G401.6 (cell line): ENCODE results near the gene VSX1.

Experiments
- FAIRE-seq: peaks from 2 replicates; lab custom pipeline; 2012; peaks lifted over from hg19 to GRCh38; lab: Jason Lieb, UNC

VSX1 gene

DNA sequence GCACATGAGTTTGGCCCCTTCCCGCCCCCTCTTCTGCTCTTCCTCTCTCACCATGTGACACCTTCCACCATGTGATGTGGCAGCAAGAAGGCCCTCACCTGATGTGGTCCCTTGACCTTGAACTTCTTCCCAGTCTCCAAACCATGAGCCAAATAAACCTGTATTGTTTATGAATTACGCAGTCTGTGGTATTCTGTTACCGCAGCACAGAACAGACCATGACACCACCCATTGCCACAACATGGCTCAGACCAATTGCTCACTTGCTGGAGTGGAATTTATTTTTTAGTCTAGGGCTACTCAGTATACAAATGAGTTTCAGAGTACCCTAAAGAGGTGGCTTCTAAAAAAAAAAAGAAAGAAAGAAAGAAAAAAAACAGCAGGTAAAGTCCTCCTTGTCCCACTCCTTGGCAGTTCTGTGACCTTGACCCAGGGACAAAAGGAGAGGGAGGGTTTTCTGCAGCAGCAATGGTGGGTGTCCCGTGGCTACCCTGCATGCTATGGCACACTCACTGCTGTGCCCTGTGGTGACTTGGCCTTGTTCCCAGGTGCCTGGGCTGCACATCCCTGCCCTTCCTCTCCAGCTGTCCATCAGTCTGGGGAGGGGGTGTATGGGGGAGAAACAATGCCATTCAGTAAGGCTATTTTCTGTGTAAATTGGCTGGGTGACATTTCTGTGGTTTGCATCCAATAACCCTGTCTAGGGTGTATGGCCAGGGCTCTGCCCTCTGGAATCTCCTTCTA, 5.4 kb upstream of the VSX1 start:
- FAIRE-seq: no peak

DNA sequence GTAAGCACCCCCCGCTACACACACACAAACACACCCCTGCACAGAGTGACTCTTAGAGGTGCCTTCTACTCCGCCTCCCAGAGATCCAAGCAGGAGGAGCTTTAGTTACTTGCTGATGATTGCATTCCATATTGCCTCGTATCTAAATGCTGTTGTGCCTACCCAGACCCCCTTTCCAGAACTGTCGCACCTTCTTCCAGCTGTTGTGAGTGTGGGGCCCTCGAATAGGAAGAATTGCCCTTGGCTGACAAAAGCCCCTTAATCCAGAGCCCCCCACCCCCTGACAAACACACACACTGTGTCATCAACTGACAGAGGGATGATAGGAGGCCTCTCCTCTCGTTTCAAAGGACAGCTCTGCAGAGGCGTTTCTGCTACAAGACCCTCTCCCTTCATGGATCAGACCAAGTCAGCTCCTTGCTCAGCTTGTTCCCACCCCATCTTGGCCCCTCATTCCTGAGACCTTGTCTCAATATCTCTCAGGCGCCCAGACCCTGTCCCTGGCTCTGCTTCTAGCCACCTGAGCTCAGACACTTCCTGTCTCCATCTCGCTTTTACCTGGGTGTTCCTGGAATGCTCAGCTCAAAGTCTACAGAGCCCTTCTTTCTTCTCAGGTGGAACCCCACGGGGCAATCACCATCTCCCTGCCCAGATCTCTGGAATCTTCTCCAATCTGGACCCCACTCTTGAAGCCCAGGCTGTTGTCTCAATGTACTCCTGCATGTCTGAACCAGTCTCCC, 4.0 kb upstream of the VSX1 start:
- no peak for FAIRE-seq

DNA sequence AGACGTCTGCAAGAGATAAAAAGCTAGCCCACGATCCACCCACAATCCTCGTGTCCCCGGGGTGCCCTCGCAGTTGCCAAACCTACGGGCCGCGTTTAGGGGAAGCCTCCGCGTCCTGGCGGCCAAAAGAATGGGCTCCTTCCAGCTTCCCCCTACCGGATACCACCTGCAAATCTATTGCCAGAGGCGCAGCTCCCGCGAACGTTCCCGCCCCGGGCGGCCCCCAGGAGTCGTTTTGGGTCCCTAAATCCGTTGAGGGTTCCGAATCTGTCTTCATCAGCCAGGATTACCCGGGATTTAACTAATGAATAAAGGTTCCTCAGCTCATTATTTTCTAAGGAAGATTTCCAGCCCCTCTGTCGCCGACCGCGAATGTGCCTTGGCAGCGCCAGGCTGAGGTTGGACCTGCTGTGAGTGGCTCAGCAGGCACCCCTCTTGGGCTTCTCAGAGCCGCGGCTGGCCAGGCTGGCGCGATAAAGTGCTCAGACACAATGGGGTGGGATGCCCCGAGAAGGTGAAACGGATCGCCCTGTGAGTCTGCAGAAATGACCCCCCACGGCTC, 2.8 kb upstream of the VSX1 start:
- FAIRE-seq: no peak

DNA sequence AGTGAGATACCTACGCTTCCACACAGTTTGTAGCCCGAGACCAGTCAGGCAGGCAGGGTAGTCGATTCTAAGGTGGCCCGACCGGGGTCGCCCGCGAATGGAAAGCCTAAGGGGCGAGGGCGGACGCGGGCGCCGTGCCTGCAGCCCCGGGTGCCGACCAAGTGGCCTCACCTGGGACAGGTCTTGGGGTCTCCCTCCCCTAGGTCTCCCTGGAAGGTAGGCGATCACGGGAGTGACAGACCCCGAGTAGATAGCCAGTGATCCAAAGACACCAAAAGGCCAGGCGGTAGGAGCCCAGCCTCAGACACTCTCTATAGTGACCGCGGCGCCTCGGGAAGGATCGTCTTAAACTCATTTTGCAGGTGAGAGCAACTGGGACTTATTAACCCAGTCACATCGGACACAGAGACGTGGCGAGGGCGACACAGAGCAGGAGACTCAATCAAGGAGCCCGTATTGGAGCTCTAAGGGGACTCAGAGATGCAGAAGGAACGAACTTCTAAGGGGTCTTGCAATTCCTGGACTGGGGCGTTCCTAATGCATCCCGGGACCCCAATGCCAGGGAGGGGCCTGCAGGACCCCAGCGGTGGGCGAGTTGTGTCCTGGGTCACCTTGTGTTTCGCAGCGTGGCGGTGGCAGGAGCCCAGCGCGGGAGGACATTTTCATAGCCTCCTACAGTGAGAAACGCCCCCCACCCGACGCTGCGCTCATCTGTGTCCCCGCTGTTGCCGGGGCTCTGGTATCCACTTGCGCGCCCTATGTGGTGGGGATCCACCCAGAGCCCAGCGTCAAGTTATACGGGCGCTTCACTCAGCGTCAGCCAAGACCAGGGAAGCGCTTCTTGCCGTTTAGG, 2.1 kb upstream of the VSX1 start:
- no peak for FAIRE-seq

DNA sequence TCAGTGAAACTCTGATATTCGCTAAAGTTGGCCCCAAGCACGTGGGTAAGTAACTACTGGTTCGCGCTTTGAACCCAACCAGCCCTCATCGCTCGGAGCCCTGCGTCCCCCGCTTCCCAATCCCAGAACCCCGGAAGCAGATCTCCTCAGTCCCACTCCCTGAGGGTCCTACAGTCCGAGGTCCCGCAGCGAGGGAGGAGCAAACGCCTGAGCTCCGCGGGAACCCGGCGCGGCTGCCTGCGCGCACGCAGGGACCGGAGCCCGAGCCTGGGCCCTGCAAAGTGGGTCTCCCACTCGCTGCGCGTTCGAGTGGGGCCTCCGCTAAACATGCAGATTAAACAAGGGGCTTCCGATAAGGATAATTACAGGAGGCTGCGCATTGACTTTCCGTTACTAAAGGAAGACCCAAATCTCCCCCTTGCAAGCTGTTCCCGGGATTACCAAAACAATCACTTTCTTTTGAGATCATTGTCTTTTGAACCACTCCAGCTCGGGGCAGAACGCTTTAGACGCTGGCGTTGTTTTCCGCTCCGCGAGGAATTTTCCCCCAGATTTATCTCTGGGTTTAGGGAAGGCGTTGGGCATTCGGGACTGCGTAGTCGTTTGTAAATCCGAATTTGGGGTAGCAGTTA, 1.3 kb upstream of the VSX1 start:
- FAIRE-seq: no peak

DNA sequence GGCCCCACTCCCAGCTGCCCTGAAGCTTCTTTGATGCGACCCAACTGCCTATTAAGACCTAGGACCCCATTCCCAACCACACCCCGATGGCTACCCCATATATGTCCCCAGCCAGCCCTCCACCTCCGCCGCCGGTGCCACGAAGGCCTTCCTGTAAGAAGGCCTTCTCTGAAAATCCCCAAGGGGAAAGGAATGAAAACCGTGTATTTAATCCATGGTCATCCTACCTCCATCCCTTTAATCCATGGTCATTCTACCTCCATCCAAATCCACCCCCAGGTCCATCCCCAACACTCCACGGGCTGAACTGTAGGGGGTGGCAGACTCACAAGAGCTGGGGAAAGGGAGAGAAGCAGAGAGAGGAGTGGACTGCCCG, 545 bp upstream of the VSX1 start:
- FAIRE-seq: no peak

DNA sequence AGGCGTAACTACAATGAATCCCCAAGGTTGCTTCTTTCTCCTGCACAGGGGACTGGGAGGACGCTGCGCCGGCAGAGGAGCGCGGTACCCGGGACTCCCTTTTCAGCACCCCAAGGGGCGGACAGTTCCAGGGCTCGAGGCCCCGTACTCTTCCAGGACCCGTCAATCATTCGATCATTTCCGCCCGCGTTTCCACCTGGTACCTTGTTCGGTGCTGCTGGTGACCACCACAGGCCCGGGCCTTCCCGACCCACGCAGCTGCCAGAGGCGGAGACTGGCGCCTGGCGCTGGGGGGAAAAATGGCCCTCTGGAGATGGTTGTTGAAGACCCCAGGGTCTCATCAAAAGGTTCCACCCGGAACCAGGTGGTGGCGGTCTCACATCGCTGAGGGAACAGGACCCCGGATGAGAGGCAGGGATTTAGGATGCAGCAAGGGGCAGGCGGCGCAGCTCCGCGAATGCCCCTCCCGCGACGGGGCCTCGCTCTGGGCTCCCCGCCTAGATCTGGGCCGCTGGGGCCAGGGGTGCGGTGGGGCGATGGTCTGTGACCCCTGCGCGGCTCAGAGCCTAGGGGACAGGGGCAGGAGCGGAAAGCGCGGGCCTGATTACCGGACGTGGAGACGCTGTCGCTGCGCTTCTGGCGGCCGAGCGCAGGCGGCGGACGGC, 744 bp downstream of the VSX1 start:
- no peak for FAIRE-seq

DNA sequence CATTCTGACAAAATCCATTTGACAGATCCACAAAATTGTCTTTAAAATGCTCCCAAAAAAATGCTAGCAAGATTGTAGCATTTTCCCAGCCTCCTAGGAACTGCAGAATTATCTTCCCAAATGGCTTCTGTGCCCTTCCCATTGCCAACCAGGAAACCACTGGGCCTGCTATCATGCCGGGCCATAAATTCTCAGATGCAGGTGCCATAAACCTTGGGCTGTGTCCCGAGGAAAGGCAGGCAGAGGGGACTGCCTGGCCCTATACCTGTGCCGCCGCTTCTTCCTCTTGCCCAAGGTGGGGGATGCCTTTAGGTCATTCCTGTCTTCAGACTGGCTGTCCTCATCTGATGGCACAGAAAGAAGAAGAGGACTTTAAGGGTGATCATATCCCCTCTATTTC, 2.8 kb downstream of the VSX1 start:
- FAIRE-seq: no peak

DNA sequence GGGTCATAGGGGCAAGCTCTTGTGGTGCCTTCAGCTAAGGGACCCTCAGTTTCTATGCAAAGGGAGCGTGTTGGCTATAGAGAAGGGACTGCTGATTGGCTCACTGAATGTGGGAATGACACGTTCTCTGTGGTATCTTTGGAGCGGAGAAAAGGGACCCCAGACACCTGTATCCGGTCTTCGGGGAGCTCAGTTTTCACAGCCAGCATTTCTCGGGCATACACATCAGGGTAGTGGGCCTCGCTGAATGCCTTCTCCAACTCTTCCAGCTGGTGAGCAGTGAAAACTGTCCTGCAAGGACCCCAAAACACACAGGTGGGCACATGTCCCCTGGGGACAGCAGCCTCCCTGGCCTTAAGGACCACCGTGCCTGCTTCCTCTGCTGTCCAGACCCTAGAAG, 3.3 kb downstream of the VSX1 start:
- FAIRE-seq: no peak

DNA sequence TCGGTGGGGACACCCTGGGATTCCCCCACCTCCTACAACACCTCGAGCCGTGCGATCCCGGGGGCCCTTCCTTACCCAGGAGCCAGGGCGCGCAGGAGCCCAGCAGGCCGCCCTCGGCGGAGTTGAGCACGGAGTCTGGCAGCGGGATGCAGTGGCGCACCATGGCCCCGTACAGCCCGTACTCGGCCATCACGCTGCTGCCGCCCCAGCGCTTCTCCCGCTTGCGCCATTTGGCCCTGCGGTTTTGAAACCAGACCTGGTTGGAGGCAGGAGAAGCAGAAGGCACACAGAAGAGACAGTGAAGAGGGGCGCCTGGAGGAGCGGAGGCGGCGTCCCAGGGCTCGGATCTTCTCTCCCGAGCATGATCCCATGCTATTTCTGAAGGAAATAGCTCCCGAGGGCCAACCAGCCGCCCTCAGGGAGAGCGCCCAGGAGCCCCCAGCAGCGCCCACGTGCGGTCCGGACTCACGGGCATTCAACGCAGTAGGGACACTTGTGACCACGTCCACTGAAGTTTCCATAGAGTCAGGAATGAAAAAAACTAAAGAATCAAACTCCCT, 4.3 kb downstream of the VSX1 start:
- no peak for FAIRE-seq

DNA sequence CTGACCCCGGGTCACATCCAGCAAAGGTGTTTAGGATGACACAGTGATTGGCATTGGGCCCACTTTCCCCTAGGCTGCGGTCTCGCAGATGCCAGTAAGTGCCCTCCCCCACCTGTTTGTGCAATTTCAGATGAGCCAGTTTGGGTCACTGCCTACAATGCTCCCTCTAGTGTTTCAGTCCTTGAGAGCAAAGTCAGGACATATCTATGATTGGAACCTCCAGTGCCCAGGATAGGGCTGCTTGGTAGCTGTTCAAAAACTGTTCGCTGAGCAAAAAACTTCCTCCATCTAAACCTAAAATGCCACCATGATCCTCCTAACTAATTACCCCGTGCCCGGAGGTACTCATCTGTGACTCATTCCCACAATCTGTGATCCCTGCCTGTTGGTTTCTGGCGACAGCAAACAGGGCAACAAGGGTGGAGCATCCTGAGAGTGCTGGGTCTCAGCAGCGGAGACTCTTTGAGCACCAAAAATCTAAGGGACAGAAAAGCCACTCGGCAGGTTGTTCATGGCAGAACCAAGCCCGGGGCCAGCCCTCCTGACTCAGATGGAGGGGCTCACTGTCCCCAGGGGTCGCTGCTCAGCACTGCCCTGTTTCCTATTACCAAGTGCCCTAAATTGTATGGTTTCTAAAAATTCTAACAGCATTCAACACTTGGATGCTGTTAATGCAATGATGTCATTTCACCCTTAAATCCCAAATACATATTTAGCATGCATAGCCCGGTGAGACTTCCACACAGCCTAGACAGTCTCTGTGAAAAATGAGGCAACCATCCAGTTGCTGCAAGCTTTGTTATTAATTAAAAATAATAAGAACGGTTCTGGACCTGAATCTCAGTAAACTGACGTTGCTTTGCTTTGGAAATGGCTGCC, 5.0 kb downstream of the VSX1 start:
- FAIRE-seq: no peak

DNA sequence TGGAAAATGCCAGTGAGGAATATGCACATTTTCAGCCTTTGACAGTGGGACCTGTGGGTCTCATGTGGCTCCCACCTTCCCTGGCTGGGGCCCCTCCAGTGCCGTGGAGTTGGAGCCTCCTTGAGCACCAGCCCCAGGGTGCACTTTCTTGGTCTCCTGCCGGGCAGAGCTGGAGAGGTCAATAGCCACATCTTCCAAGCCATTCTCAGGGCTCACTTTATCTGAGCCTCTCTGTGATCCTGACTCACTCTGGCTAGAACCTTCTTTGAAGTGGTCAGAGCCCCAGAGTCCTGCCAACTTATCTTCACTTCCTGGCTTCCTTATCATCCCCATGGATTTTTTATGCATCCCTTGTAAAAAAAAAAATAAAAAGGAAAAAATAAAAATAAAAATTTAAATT, 5.7 kb downstream of the VSX1 start:
- FAIRE-seq: no peak

DNA sequence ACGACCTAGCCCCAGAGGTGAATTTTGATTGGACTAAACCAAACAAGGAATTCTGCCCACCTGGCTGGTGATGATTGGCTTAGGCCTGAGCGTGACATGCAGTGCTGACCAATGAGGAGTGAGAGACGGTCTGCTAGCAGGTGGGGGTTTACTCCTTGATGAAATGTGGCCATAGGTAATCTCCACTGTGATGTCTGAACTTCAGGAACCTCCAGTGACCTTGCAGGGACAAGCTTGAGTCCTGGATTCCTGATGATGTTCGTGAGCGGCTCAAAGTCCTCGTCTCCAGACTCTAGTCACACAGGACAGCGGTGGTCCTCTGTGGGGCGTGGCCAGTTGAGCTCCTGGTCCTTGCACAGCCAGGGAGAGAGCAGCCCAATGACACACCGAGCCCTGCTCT, 8.4 kb downstream of the VSX1 start:
- FAIRE-seq: no peak

DNA sequence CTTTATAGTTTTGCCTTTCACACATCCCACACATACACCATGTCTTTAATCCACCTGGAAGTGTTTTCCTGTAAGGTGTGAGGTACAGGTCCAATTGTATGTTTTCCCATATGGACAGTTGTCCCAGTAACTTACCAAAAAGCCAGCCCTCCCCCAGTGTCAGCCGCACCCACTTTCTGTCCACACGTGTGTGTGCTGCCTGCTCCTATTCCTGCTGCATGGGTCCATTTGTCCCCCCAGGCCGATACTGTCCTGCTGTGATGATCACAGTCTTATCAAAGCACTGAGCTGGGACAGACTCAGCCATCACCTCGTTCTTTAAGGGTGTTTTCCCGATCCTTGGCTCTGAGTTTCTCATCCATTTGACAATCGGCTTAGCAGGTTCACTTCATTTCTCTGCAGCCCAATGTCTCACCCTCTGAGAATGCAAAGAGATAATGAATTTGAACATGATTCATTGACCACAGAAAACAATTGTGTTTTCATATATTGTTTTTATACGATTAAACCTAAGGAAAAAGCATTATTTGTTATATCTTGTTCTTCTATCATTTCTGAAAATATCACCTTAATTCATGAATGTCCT, 9.6 kb downstream of the VSX1 start:
- FAIRE-seq: no peak

DNA sequence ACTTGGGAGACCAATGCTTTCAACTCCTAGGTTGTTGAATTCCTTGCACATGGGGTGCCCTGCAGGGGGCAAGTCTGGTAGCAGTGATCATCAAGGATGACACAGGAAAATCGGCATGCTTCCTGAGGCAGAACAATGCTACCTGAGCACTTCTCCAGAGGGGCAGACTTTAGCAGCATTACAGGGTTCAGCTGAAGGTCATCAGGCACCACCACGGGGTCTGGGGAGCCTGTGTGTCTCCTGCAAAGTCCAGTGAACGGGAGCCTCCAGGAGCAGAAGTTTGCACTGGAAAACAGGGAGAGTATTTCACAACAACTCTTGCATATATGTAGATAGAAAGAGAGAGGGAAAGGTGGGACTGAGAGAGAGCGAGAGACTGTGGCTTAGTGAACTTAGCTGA, 10.2 kb downstream of the VSX1 start:
- no peak for FAIRE-seq

DNA sequence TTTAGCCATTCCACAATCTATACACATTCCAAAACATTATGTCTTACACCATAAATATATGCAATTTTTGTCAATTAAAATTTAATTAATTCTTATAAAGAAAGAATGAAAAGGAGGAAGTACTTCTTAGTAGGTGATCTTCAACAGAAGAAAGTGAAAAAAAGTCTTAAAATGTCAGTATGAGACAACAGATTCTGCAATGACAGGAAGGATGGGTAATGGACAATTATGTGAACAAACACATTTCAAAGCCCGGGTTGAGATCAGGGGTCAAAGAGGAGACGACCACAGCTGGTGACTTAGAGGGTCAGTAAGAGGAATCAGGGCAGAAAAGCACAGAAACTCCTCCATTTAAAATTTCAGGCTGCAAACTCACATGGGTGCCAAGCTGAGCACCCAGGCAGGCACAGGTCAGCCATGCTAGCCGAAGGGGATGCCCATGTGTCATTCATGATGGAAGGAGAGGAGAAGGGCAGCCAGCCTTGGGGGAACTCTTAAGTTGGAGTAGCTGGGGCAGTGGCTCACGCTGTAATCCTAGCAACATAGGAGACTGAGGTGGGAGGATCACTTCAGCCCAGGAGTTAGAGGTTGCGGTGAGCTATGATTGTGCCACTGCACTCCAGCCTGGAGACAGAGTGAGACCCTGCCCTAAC, 11.0 kb downstream of the VSX1 start:
- no peak for FAIRE-seq

DNA sequence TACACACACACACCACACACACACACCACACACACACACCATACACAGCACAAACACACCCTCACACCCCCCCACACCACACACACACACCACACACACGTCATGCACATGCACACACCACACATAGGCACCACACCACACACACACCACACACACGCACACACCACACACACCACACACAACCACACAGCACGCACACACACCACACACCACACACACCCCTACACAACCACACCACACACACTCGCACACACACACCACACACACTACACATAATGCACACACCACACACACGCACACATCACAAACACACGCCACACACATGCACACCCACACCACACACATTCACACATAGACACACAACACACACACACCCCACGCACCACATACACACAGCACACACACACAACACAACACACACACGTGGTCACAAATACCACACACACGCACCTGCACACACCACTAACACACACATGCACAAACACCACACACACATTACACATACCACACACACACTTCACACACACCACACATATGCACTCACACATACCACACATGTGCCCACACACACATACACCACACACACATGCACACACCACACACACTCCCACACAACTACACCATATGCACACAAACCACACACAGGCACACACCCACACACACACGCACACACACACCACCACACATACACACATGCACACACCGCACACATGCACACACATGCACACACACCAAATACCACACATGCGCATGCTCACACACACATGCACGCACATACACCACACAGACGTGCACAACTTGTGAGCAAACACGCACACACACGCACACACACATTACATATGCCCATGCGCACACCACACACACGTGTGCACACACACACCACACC, 14.6 kb downstream of the VSX1 start:
- FAIRE-seq: no peak

DNA sequence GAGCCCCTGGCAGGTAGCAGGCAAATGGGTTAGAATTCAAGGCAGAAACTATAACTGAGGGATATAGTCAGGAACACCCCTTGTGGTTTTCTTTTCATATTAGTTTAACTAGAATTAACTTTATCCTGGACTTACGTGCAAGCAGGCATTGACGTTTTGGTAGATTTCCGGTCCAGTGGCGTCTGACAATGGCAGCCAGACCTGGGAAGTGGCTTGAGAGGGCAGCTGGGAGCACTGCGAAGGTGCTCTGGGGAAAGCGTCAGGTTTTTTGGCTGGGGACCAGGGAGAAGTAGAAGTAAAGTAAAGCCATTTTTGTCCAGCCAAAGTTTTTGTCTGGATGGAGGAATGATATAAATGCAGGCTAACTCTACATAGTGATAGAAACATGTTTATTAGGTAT, 15.6 kb downstream of the VSX1 start:
- FAIRE-seq: no peak
